Endothelial cell of umbilical vein (primary cell): ENCODE results near the gene GLI3. TPM values are rescaled to one million over a fixed set of nuclear protein-coding genes. Genes with fewer than 3 reads are reported as not detected.

Experiments
- BruUV-seq: library from RNA; stranded (reverse); fragments of 400-500 nt; replicated peaks from 2 replicates; lab custom pipeline; 2021; lab: Mats Ljungman, UMichigan
- CTCF ChIA-PET: fragments of 300-600, 350-600 bp; sonication (Branson Sonifier 250); formaldehyde crosslinking; loops from one replicate; lab custom pipeline; 2021; ENCODE audit warnings: antibody characterized with exemption, inconsistent platforms; lab: Charles Lee
- POLR2A ChIA-PET: fragments of 300-600, 350-600 bp; sonication (Branson Sonifier 250); formaldehyde crosslinking; loops from one replicate; lab custom pipeline; 2021; ENCODE audit warnings: antibody characterized with exemption, inconsistent platforms; lab: Charles Lee
- DNase-seq: peaks from one replicate; pipeline ENCODE4 v3.0.0-alpha.2; 2011; ENCODE audit warnings: low read depth, low spot score
- FAIRE-seq: peaks from 2 replicates; lab custom pipeline; 2011; peaks lifted over from hg19 to GRCh38; lab: Jason Lieb, UNC
- H2AFZ ChIP-seq: 2 replicates; pipeline ENCODE4 v1.6.0; 2012; ENCODE audit warnings: low read depth, low read length, control low read depth, inconsistent platforms
- H3K27ac ChIP-seq: 2 replicates; pipeline ENCODE4 v1.5.1; 2011; ENCODE audit warnings: low read depth, mild to moderate bottlenecking, control low read depth, low read length, moderate library complexity; ENCODE audit not compliant: insufficient read depth
- H3K27me3 ChIP-seq, 2 experiments: 2 replicates each; pipeline versions ENCODE4 v1.6.0 to v1.6.1; 2011; ENCODE audit warnings: low read length in 2 of 2, mixed read lengths in 1 of 2; ENCODE audit not compliant: control insufficient read depth in 2 of 2, insufficient read depth in 2 of 2
- H3K36me3 ChIP-seq, 2 experiments: 2 replicates in 1 of 2; 3 replicates in 1 of 2; pipeline ENCODE4 v1.5.1; 2011; ENCODE audit warnings: low read length in 2 of 2, mild to moderate bottlenecking in 1 of 2, moderate library complexity in 1 of 2; ENCODE audit not compliant: control insufficient read depth in 2 of 2, insufficient read depth in 2 of 2; ENCODE audit errors: extremely low read depth in 1 of 2
- H3K4me1 ChIP-seq: 3 replicates; pipeline ENCODE4 v1.5.1; 2011; ENCODE audit warnings: mild to moderate bottlenecking, low read length; ENCODE audit not compliant: control insufficient read depth, insufficient read depth; ENCODE audit errors: extremely low read depth
- H3K4me2 ChIP-seq: 2 replicates; pipeline ENCODE4 v1.6.1; 2011; ENCODE audit warnings: low read length, control low read depth, mixed read lengths; ENCODE audit not compliant: insufficient read depth
- H3K4me3 ChIP-seq, 3 experiments: fragments of 200-600 bp in 1 of 3; sonication (generic), shearing (Covaris generic) in 1 of 3; replicated peaks in 1 of 3; 2 replicates each; pipeline ENCODE4 v1.5.1; 2011 to 2016; ENCODE audit warnings: control low read depth in 3 of 3, low read length in 3 of 3, mild to moderate bottlenecking in 2 of 3, inconsistent platforms in 1 of 3, low read depth in 1 of 3, moderate library complexity in 1 of 3; ENCODE audit not compliant: insufficient read depth in 1 of 3
- H3K79me2 ChIP-seq: 2 replicates; pipeline ENCODE4 v1.6.0; 2012; ENCODE audit warnings: low read length, inconsistent platforms; ENCODE audit not compliant: control insufficient read depth, insufficient read depth
- H3K9ac ChIP-seq: replicated peaks from 2 replicates; pipeline ENCODE3; 2011; ENCODE audit warnings: low read length, control low read depth; ENCODE audit not compliant: insufficient read depth; ENCODE audit errors: extremely low read depth
- H3K9me1 ChIP-seq: replicated peaks from 3 replicates; pipeline ENCODE4 v1.6.0; 2011; ENCODE audit warnings: mild to moderate bottlenecking, low read length; ENCODE audit not compliant: control insufficient read depth, insufficient read depth; ENCODE audit errors: extremely low read depth
- H3K9me3 ChIP-seq: replicated peaks from 2 replicates; pipeline ENCODE4 v1.5.1; 2012; ENCODE audit warnings: low read length, inconsistent platforms; ENCODE audit not compliant: control insufficient read depth, insufficient read depth
- H4K20me1 ChIP-seq: replicated peaks from 2 replicates; pipeline ENCODE3; 2011; ENCODE audit warnings: mild to moderate bottlenecking, low read length; ENCODE audit not compliant: control insufficient read depth, insufficient read depth; ENCODE audit errors: extremely low read depth
- EZH2 ChIP-seq: IDR thresholded peaks from 2 replicates; pipeline ENCODE4 v1.6.1; 2012; ENCODE audit warnings: borderline replicate concordance, low read depth, mild to moderate bottlenecking, moderate library complexity, low read length, inconsistent platforms; ENCODE audit not compliant: severe bottlenecking
- FOS ChIP-seq: IDR thresholded peaks from 2 replicates; pipeline ENCODE4 v1.6.1; 2011; ENCODE audit warnings: mild to moderate bottlenecking, low read length, moderate library complexity, borderline replicate concordance; ENCODE audit not compliant: insufficient read depth
- JUN ChIP-seq: IDR thresholded peaks from 2 replicates; pipeline ENCODE4 v1.6.1; 2011; ENCODE audit warnings: borderline replicate concordance, low read depth; ENCODE audit not compliant: insufficient read length, insufficient read depth
- POLR2A ChIP-seq: IDR thresholded peaks from 2 replicates; pipeline ENCODE4 v1.6.1; 2012; ENCODE audit warnings: low read depth, mild to moderate bottlenecking, control low read depth, low read length
- POLR2AphosphoS5 ChIP-seq: IDR thresholded peaks from 2 replicates; pipeline ENCODE4 v1.6.1; 2012; ENCODE audit warnings: low read depth, mild to moderate bottlenecking, control low read depth, low read length, moderate library complexity; ENCODE audit not compliant: insufficient read depth
- dilution Hi-C: fragments of 300-500 bp; cut with MboI; formaldehyde crosslinking; loops from one replicate; pipeline ENCODE4 v1.15.0; 2019; ENCODE audit warnings: low sequenced_read_pairs; ENCODE audit not compliant: extremely low pct_ligation_motif_present
- intact Hi-C: fragments of 100-400 bp; cut with micrococcal nuclease; formaldehyde crosslinking; loops from one replicate; pipeline ENCODE4 v1.10.0; 2022
- polyA plus RNA-seq, 4 experiments: library from polyadenylated mRNA; depleted of rRNA in 3 of 4; stranded (reverse) in 3 of 4; unstranded in 1 of 4; fragments of >200 nt; gene quantifications; 2 replicates each; pipeline versions ENCODE4 v1.2.1 to v1.2.3, GENCODE V29; 2011 to 2012; ENCODE audit warnings: missing spikeins in 1 of 4
- total RNA-seq: library from RNA; stranded (reverse); gene quantifications from 2 replicates; pipeline ENCODE4 v1.2.3, GENCODE V29; 2021
- TF ChIP-seq, protein P1 (sequence below), 2 donors: IDR thresholded peaks; 1 replicate in 1 of 2; 2 replicates in 1 of 2; pipeline ENCODE4 v1.5.1; 2011; ENCODE audit warnings: low read length in 2 of 2, mild to moderate bottlenecking in 2 of 2, moderate library complexity in 2 of 2, control low read depth in 1 of 2, inconsistent platforms in 1 of 2, low read depth in 1 of 2; ENCODE audit not compliant: insufficient read depth in 1 of 2; ENCODE audit errors: extremely low read depth in 1 of 2
- TF ChIP-seq, protein P2 (sequence below): IDR thresholded peaks from 2 replicates; pipeline ENCODE4 v1.6.1; 2011; ENCODE audit not compliant: insufficient read depth, insufficient read length

GLI3 gene
- total and polyA plus RNA-seq, 2 donors (not counting 3 experiments of a cell fraction or from before 2014, with no cell fraction given): 6.0 to 24.9 TPM

DNA sequence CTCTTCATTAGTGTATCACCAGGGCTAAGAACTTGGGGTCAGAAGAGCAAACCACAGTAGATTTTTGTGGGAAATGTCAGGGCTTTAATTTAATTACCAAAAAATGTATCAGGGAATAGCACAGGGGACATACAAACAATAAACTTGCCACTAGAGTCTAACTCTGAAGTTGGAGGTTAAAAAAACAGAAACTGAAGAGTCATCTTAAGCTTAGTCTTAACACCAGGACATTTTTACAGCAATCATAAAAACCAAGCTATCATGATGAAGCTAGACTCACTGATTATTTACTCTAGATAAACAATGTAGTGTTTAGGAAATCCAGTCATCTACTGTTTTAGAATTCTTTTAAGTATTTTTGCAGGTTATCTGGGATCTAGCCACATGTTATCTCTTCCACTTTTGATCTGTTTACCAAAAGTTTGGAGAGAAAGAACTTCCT, 48.4 kb upstream of the GLI3 start:
- H3K4me3 ChIP-seq: no peak overlapping the region
- no peaks in the 10 kb centered on the region for H3K9me1 ChIP-seq
- no peak overlapping the region for H3K9ac ChIP-seq
- H2AFZ ChIP-seq: no peak overlapping the region
- TF ChIP-seq POLR2A (no peak), POLR2AphosphoS5 (no peak), FOS (no peak), EZH2 (no peak), JUN (no peak)
- TF ChIP-seq, protein P1, sequence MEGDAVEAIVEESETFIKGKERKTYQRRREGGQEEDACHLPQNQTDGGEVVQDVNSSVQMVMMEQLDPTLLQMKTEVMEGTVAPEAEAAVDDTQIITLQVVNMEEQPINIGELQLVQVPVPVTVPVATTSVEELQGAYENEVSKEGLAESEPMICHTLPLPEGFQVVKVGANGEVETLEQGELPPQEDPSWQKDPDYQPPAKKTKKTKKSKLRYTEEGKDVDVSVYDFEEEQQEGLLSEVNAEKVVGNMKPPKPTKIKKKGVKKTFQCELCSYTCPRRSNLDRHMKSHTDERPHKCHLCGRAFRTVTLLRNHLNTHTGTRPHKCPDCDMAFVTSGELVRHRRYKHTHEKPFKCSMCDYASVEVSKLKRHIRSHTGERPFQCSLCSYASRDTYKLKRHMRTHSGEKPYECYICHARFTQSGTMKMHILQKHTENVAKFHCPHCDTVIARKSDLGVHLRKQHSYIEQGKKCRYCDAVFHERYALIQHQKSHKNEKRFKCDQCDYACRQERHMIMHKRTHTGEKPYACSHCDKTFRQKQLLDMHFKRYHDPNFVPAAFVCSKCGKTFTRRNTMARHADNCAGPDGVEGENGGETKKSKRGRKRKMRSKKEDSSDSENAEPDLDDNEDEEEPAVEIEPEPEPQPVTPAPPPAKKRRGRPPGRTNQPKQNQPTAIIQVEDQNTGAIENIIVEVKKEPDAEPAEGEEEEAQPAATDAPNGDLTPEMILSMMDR (IDR thresholded peaks at IDR 0.05; ENCODE audit: extremely low read depth in 1 of 2, insufficient read depth in 1 of 2, low read depth in 1 of 2, low read length in 2 of 2): no peak
- TF ChIP-seq, protein P2, sequence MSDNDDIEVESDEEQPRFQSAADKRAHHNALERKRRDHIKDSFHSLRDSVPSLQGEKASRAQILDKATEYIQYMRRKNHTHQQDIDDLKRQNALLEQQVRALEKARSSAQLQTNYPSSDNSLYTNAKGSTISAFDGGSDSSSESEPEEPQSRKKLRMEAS: no peak
- DNase-seq (no peak), FAIRE-seq (no peak)
- intact Hi-C loops (no loop called here), dilution Hi-C loops (no loop called here)
- ChIA-PET POLR2A (no interaction called here), CTCF (interaction anchor here (1.5 kb wide), 1 partner anchor 16 kb away, joined by 7 read pairs; no protein-coding TSS in a partner anchor)
- H3K4me2 ChIP-seq: no peak overlapping the region
- H3K4me1 ChIP-seq: no peaks in the 10 kb centered on the region
- no peaks in the 10 kb centered on the region for H3K9me3 ChIP-seq
- peaks cover 4 to 11% of the 10 kb centered on the region in 2 experiments for H3K27me3 ChIP-seq
- no peaks in the 10 kb centered on the region for H3K79me2 ChIP-seq
- H3K36me3 ChIP-seq: no peaks in the 10 kb centered on the region
- no peak overlapping the region for H3K27ac ChIP-seq
- no peaks in the 10 kb centered on the region for H4K20me1 ChIP-seq
- no TSS peak for BruUV-seq
